HL-60 (cell line): ENCODE results near the gene PRDM2.

Experiments
- DNase-seq, 2 experiments: peaks; one replicate each; pipeline ENCODE4 v3.0.0-alpha.2; 2010 to 2020; ENCODE audit warnings: low read depth in 1 of 2, low spot score in 1 of 2
- H3K27ac ChIP-seq: fragments of 250-450 bp; sonication (Bioruptor Pico); replicated peaks from 2 replicates; pipeline ENCODE4 v1.5.1; 2020; ENCODE audit warnings: mild to moderate bottlenecking, moderate library complexity
- H3K27me3 ChIP-seq: fragments of 250-450 bp; sonication (Bioruptor Pico); 2 replicates; pipeline ENCODE4 v1.5.1; 2021; ENCODE audit warnings: mild to moderate bottlenecking, moderate library complexity; ENCODE audit not compliant: insufficient read depth, poor library complexity, severe bottlenecking
- H3K4me3 ChIP-seq: replicated peaks from 2 replicates; pipeline ENCODE4 v1.5.1; 2011; ENCODE audit warnings: mild to moderate bottlenecking, control low read depth, low read length; ENCODE audit not compliant: insufficient read depth
- GABPA ChIP-seq: IDR thresholded peaks from 2 replicates; pipeline ENCODE4 v1.6.1; 2012; ENCODE audit warnings: low read depth
- POLR2AphosphoS5 ChIP-seq: IDR thresholded peaks from 2 replicates; pipeline ENCODE4 v1.6.1; 2012; ENCODE audit warnings: low read depth
- SPI1 ChIP-seq: IDR thresholded peaks from 2 replicates; pipeline ENCODE4 v1.6.1; 2012; ENCODE audit warnings: low read depth, mild to moderate bottlenecking, borderline replicate concordance
- TF ChIP-seq, protein P1 (sequence below): IDR thresholded peaks from 2 replicates; pipeline ENCODE4 v1.6.1; 2012; ENCODE audit warnings: low read depth; ENCODE audit not compliant: insufficient replicate concordance
- TF ChIP-seq, protein P2 (sequence below): IDR thresholded peaks from one replicate; pipeline ENCODE4 v1.5.1; 2011; ENCODE audit warnings: low read length, control low read depth, inconsistent platforms; ENCODE audit not compliant: insufficient read depth

PRDM2 gene

GRCh38 chr1:13753636-13754402 lies 53.8 kb downstream of the PRDM2 start:
- Histone ChIP-seq H3K4me3 (no peak overlapping the region), H3K27me3 (no peaks in the 10 kb centered on the region), H3K27ac (no peak overlapping the region)
- TF ChIP-seq, protein P1, sequence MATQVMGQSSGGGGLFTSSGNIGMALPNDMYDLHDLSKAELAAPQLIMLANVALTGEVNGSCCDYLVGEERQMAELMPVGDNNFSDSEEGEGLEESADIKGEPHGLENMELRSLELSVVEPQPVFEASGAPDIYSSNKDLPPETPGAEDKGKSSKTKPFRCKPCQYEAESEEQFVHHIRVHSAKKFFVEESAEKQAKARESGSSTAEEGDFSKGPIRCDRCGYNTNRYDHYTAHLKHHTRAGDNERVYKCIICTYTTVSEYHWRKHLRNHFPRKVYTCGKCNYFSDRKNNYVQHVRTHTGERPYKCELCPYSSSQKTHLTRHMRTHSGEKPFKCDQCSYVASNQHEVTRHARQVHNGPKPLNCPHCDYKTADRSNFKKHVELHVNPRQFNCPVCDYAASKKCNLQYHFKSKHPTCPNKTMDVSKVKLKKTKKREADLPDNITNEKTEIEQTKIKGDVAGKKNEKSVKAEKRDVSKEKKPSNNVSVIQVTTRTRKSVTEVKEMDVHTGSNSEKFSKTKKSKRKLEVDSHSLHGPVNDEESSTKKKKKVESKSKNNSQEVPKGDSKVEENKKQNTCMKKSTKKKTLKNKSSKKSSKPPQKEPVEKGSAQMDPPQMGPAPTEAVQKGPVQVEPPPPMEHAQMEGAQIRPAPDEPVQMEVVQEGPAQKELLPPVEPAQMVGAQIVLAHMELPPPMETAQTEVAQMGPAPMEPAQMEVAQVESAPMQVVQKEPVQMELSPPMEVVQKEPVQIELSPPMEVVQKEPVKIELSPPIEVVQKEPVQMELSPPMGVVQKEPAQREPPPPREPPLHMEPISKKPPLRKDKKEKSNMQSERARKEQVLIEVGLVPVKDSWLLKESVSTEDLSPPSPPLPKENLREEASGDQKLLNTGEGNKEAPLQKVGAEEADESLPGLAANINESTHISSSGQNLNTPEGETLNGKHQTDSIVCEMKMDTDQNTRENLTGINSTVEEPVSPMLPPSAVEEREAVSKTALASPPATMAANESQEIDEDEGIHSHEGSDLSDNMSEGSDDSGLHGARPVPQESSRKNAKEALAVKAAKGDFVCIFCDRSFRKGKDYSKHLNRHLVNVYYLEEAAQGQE, result no peak
- TF ChIP-seq, protein P2, sequence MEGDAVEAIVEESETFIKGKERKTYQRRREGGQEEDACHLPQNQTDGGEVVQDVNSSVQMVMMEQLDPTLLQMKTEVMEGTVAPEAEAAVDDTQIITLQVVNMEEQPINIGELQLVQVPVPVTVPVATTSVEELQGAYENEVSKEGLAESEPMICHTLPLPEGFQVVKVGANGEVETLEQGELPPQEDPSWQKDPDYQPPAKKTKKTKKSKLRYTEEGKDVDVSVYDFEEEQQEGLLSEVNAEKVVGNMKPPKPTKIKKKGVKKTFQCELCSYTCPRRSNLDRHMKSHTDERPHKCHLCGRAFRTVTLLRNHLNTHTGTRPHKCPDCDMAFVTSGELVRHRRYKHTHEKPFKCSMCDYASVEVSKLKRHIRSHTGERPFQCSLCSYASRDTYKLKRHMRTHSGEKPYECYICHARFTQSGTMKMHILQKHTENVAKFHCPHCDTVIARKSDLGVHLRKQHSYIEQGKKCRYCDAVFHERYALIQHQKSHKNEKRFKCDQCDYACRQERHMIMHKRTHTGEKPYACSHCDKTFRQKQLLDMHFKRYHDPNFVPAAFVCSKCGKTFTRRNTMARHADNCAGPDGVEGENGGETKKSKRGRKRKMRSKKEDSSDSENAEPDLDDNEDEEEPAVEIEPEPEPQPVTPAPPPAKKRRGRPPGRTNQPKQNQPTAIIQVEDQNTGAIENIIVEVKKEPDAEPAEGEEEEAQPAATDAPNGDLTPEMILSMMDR, result no peak
- no peak for TF ChIP-seq GABPA
- TF ChIP-seq SPI1, result no peak
- TF ChIP-seq POLR2AphosphoS5, result no peak
- DNase-seq, result peak in 1 of 2 experiments; percentile 13

- no peak for DNase-seq
- TF ChIP-seq, protein P1, result no peak
- TF ChIP-seq GABPA (no peak), SPI1 (no peak), POLR2AphosphoS5 (no peak)
- TF ChIP-seq, protein P2, result no peak
- Histone ChIP-seq H3K27me3 (no peaks in the 10 kb centered on the region), H3K27ac (no peak overlapping the region), H3K4me3 (no peak overlapping the region)
These were observed 54.6 kb downstream of the PRDM2 start for GRCh38 chr1:13754510-13755103.

DNA sequence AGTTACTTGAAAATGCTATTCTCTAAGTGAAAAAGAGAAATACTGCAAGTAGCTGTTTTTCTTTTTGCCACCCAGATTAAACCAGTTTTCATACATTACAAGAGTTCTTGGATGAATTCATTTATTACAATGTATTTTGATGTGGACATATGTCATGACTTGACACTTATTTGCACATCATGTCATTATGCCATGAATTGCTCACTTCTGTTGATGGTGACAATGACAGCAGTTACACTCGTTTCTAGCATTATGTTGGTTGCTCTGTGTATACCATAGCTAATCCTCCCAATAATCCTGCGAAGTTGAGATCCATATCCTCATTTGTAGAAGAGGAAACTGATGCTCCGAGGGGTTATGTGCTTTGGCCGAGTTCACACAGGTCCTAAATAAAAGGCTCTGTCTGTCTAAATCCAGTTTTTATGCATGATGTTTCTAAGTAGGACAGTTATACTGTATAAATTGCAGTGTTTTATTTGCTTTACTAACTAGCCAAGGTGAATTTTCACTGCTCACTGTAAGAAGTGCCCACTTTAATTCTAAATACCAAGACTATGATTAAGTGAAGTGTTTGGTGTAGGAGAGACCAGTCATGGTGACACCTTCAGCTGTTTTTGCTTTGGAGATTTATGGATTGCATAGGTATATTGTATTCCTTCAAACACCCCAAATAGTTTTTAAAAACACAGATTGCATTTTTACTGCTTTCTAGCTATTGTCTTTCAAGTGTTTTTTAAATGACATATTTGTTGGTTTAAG lies 56.7 kb downstream of the PRDM2 start:
- H3K4me3 ChIP-seq, result no peak overlapping the region
- no peaks in the 10 kb centered on the region for H3K27me3 ChIP-seq
- no peak overlapping the region for H3K27ac ChIP-seq
- no peak for DNase-seq
- TF ChIP-seq, protein P2, result no peak
- no peak for TF ChIP-seq SPI1
- TF ChIP-seq GABPA, result no peak
- TF ChIP-seq, protein P1, result no peak
- TF ChIP-seq POLR2AphosphoS5, result no peak
